HEK293 (cell line): ENCODE measurements around the gene SMIM10L1.

ENCODE experiments used
- CTCF ChIA-PET: fragments of 350-600 bp; formaldehyde crosslinking; extraction: SDS; loops from one replicate; lab custom pipeline; 2021; ENCODE audit warnings: antibody characterized with exemption; lab: Yijun Ruan, JAX
- POLR2A ChIA-PET: fragments of 300-600 bp; formaldehyde crosslinking; extraction: SDS; loops from one replicate; lab custom pipeline; 2020; ENCODE audit warnings: antibody characterized with exemption, inconsistent platforms; lab: Yijun Ruan, JAX
- H3K27ac ChIP-seq: fragments of 200-500 bp; sonication (Bioruptor generic); 2 replicates; pipeline ENCODE4 v1.5.1; 2014; ENCODE audit warnings: low read depth, low read length, control low read depth, inconsistent platforms; ENCODE audit errors: extremely low read depth
- H3K36me3 ChIP-seq, 2 experiments: fragments of 200-500 bp in 1 of 2; sonication (Bioruptor generic) in 1 of 2; 1 replicate in 1 of 2; 2 replicates in 1 of 2; pipeline ENCODE4 v1.5.1; 2014 to 2017; ENCODE audit warnings: inconsistent platforms in 2 of 2, low read length in 2 of 2; ENCODE audit not compliant: control insufficient read depth in 2 of 2, insufficient read depth in 1 of 2
- H3K4me1 ChIP-seq: fragments of 200-500 bp; sonication (Bioruptor generic); 2 replicates; pipeline ENCODE4 v1.5.1; 2014; ENCODE audit warnings: mild to moderate bottlenecking, low read length, inconsistent platforms; ENCODE audit not compliant: control insufficient read depth, insufficient read depth
- H3K4me3 ChIP-seq: 2 replicates; pipeline ENCODE4 v1.5.1; 2011; ENCODE audit warnings: low read depth, mild to moderate bottlenecking, control low read depth, low read length, moderate library complexity
- H3K9me3 ChIP-seq: fragments of 200-500 bp; sonication (Bioruptor generic); 2 replicates; pipeline ENCODE4 v1.5.1; 2014; ENCODE audit warnings: low read depth, low read length, inconsistent platforms; ENCODE audit not compliant: control insufficient read depth, insufficient read depth
- KLF16 ChIP-seq: fragments of 450-650 bp; formaldehyde crosslinking; IDR thresholded peaks from 2 replicates; pipeline ENCODE4 v1.5.1; 2017; ENCODE audit warnings: missing biosample characterization, missing genetic modification characterization
- KLF7 ChIP-seq: fragments of 450-650 bp; formaldehyde crosslinking; IDR thresholded peaks from 2 replicates; pipeline ENCODE4 v1.5.1; 2016; ENCODE audit warnings: missing biosample characterization, missing genetic modification characterization, borderline replicate concordance
- KLF8 ChIP-seq: fragments of 450-650 bp; formaldehyde crosslinking; IDR thresholded peaks from 2 replicates; pipeline ENCODE4 v1.5.1; 2016; ENCODE audit warnings: missing biosample characterization, missing genetic modification characterization
- OVOL3 ChIP-seq: fragments of 450-650 bp; formaldehyde crosslinking; IDR thresholded peaks from 2 replicates; pipeline ENCODE4 v1.5.1; 2016; ENCODE audit warnings: missing biosample characterization, missing genetic modification characterization
- TCF7L2 ChIP-seq: IDR thresholded peaks from 2 replicates; pipeline ENCODE4 v1.6.1; 2011; ENCODE audit warnings: low read depth, mild to moderate bottlenecking, inconsistent platforms, low read length, moderate library complexity, borderline replicate concordance
- ZBTB10 ChIP-seq: fragments of 450-650 bp; formaldehyde crosslinking; IDR thresholded peaks from 2 replicates; pipeline ENCODE4 v1.5.1; 2016; ENCODE audit warnings: missing biosample characterization, missing genetic modification characterization
- ZBTB26 ChIP-seq: fragments of 450-650 bp; formaldehyde crosslinking; optimal IDR thresholded peaks from 2 replicates; pipeline ENCODE3; 2016; ENCODE audit warnings: missing biosample characterization, mild to moderate bottlenecking, missing genetic modification characterization
- ZNF112 ChIP-seq: fragments of 450-650 bp; formaldehyde crosslinking; IDR thresholded peaks from 2 replicates; pipeline ENCODE4 v1.5.0; 2017; ENCODE audit warnings: missing biosample characterization, missing genetic modification characterization
- ZNF133 ChIP-seq: fragments of 450-650 bp; formaldehyde crosslinking; IDR thresholded peaks from 2 replicates; pipeline ENCODE4 v1.5.1; 2016; ENCODE audit warnings: missing biosample characterization, missing genetic modification characterization
- ZNF292 ChIP-seq: fragments of 450-650 bp; formaldehyde crosslinking; IDR thresholded peaks from 2 replicates; pipeline ENCODE4 v1.5.1; 2016; ENCODE audit warnings: low read depth, missing biosample characterization, missing genetic modification characterization, borderline replicate concordance
- ZNF302 ChIP-seq: fragments of 450-650 bp; formaldehyde crosslinking; IDR thresholded peaks from 2 replicates; pipeline ENCODE4 v1.5.1; 2016; ENCODE audit warnings: missing biosample characterization, missing genetic modification characterization, low read depth
- ZNF416 ChIP-seq: fragments of 450-650 bp; formaldehyde crosslinking; IDR thresholded peaks from 2 replicates; pipeline ENCODE4 v1.5.1; 2016; ENCODE audit warnings: missing biosample characterization, missing genetic modification characterization
- ZNF433 ChIP-seq: fragments of 450-650 bp; formaldehyde crosslinking; IDR thresholded peaks from 2 replicates; pipeline ENCODE4 v1.5.1; 2016; ENCODE audit warnings: missing biosample characterization, missing genetic modification characterization, low read depth
- ZNF501 ChIP-seq: fragments of 450-650 bp; formaldehyde crosslinking; IDR thresholded peaks from 2 replicates; pipeline ENCODE4 v1.5.1; 2016; ENCODE audit warnings: missing biosample characterization, missing genetic modification characterization
- ZNF513 ChIP-seq: fragments of 450-650 bp; IDR thresholded peaks from 2 replicates; pipeline ENCODE4 v1.5.1; 2018; ENCODE audit warnings: missing biosample characterization, missing genetic modification characterization
- ZNF596 ChIP-seq: fragments of 450-650 bp; IDR thresholded peaks from 2 replicates; pipeline ENCODE4 v1.5.0; 2018; ENCODE audit warnings: missing biosample characterization, mild to moderate bottlenecking, missing genetic modification characterization, moderate library complexity
- ZXDB ChIP-seq: fragments of 450-650 bp; formaldehyde crosslinking; IDR thresholded peaks from 2 replicates; pipeline ENCODE4 v1.5.1; 2016; ENCODE audit warnings: missing biosample characterization, missing genetic modification characterization
- TF ChIP-seq, protein P1 (sequence below): fragments of 450-650 bp; formaldehyde crosslinking; IDR thresholded peaks from 2 replicates; pipeline ENCODE4 v1.5.1; 2016; ENCODE audit warnings: missing biosample characterization, missing genetic modification characterization
- TF ChIP-seq, protein P2 (sequence below): fragments of 450-650 bp; formaldehyde crosslinking; IDR thresholded peaks from 2 replicates; pipeline ENCODE4 v1.5.1; 2016; ENCODE audit warnings: missing biosample characterization, missing genetic modification characterization
- TF ChIP-seq, protein P3 (sequence below): fragments of 450-650 bp; formaldehyde crosslinking; IDR thresholded peaks from 2 replicates; pipeline ENCODE4 v1.5.1; 2017; ENCODE audit warnings: missing biosample characterization, missing genetic modification characterization
- TF ChIP-seq, protein P4 (sequence below): fragments of 450-650 bp; formaldehyde crosslinking; IDR thresholded peaks from 2 replicates; pipeline ENCODE4 v1.5.1; 2016; ENCODE audit warnings: missing biosample characterization, missing genetic modification characterization

SMIM10L1 gene

GRCh38 chr12:11130382-11130781 lies 40.6 kb upstream of the SMIM10L1 start:
- Histone ChIP-seq H3K36me3 (no peaks in the 10 kb centered on the region), H3K4me1 (peaks cover 2% of the 10 kb centered on the region; the same call in 1 of the 2 replicates), H3K9me3 (no peaks in the 10 kb centered on the region), H3K27ac (no peak overlapping the region)
- POLR2A ChIA-PET = no interaction called here
- TF ChIP-seq, protein P1, sequence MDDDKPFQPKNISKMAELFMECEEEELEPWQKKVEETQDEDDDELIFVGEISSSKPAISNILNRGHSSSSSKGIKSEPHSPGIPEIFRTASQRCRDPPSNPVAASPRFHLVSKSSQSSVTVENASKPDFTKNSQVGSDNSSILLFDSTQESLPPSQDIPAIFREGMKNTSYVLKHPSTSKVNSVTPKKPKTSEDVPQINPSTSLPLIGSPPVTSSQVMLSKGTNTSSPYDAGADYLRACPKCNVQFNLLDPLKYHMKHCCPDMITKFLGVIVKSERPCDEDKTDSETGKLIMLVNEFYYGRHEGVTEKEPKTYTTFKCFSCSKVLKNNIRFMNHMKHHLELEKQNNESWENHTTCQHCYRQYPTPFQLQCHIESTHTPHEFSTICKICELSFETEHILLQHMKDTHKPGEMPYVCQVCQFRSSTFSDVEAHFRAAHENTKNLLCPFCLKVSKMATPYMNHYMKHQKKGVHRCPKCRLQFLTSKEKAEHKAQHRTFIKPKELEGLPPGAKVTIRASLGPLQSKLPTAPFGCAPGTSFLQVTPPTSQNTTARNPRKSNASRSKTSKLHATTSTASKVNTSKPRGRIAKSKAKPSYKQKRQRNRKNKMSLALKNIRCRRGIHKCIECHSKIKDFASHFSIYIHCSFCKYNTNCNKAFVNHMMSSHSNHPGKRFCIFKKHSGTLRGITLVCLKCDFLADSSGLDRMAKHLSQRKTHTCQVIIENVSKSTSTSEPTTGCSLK (tag by site-specific recombination) = no peak
- TF ChIP-seq, all 188 proteins: peak for 0
- CTCF ChIA-PET = no interaction called here
- no peak overlapping the region for H3K4me3 ChIP-seq

DNA sequence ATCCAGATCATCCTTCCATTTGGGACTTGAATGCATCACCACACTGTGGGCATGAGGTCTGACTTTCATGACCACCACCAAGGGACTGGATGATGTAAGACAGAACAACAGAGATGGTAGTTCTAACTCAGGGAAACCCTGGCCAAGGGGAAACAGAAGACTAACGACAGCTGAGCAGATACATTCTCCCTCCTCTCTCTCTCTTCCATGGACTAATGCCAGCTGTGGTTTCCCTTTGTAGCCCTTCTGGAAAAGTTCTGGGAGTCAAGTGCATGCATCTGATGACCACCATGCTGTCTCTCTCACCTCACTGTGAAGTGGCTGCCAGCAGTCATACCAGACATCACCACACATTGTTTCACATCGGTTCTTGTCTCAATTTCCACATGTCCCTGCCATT lies 40.0 kb upstream of the SMIM10L1 start:
- no peak overlapping the region for H3K27ac ChIP-seq
- POLR2A ChIA-PET = no interaction called here
- H3K4me1 ChIP-seq = peaks cover 2% of the 10 kb centered on the region; the same call in 1 of the 2 replicates
- H3K4me3 ChIP-seq = no peak overlapping the region
- CTCF ChIA-PET = no interaction called here
- no peak for TF ChIP-seq ZNF416 (tag by site-specific recombination)
- TF ChIP-seq, protein P2, sequence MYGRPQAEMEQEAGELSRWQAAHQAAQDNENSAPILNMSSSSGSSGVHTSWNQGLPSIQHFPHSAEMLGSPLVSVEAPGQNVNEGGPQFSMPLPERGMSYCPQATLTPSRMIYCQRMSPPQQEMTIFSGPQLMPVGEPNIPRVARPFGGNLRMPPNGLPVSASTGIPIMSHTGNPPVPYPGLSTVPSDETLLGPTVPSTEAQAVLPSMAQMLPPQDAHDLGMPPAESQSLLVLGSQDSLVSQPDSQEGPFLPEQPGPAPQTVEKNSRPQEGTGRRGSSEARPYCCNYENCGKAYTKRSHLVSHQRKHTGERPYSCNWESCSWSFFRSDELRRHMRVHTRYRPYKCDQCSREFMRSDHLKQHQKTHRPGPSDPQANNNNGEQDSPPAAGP (tag by site-specific recombination) = no peak
- TF ChIP-seq KLF8 = no peak
- no peak for TF ChIP-seq ZNF513 (tag by site-specific recombination)
- no peak for TF ChIP-seq ZNF292 (tag by site-specific recombination)
- no peak for TF ChIP-seq ZXDB
- TF ChIP-seq KLF7 (tag by site-specific recombination) = no peak
- TF ChIP-seq, protein P3, sequence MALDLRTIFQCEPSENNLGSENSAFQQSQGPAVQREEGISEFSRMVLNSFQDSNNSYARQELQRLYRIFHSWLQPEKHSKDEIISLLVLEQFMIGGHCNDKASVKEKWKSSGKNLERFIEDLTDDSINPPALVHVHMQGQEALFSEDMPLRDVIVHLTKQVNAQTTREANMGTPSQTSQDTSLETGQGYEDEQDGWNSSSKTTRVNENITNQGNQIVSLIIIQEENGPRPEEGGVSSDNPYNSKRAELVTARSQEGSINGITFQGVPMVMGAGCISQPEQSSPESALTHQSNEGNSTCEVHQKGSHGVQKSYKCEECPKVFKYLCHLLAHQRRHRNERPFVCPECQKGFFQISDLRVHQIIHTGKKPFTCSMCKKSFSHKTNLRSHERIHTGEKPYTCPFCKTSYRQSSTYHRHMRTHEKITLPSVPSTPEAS (tag by site-specific recombination) = no peak
- TF ChIP-seq TCF7L2 = no peak
- no peak for TF ChIP-seq KLF16 (tag by site-specific recombination)
- TF ChIP-seq ZNF596 = no peak
- no peak for TF ChIP-seq OVOL3 (tag by site-specific recombination)
- TF ChIP-seq ZNF112 (tag by site-specific recombination) = no peak
- TF ChIP-seq ZNF501 (tag by site-specific recombination) = no peak
- no peak for TF ChIP-seq ZBTB10
- TF ChIP-seq ZNF302 (tag by site-specific recombination) = no peak
- no peak for TF ChIP-seq ZBTB26 (tag by site-specific recombination)
- no peak for TF ChIP-seq ZNF133 (tag by site-specific recombination)
- TF ChIP-seq, protein P4, sequence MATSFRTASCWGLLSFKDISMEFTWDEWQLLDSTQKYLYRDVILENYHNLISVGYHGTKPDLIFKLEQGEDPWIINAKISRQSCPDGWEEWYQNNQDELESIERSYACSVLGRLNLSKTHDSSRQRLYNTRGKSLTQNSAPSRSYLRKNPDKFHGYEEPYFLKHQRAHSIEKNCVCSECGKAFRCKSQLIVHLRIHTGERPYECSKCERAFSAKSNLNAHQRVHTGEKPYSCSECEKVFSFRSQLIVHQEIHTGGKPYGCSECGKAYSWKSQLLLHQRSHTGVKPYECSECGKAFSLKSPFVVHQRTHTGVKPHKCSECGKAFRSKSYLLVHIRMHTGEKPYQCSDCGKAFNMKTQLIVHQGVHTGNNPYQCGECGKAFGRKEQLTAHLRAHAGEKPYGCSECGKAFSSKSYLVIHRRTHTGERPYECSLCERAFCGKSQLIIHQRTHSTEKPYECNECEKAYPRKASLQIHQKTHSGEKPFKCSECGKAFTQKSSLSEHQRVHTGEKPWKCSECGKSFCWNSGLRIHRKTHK (tag by site-specific recombination) = no peak
- TF ChIP-seq ZNF433 (tag by site-specific recombination) = no peak
- H3K36me3 ChIP-seq = no peaks in the 10 kb centered on the region
- H3K9me3 ChIP-seq = no peaks in the 10 kb centered on the region
